Activated naive CD8-positive, alpha-beta T cell treated with anti-CD3 and anti-CD28 coated beads, Interleukin-2, amount 50 U/mL, for 24 hours (primary cell): Measurements from ENCODE around the gene HSD17B4.

Source experiments
- ATAC-seq: fragments of 150-1000 bp; cut with Tn5 transposase; one replicate; pipeline ENCODE4 v1.10.0; 2021
- DNase-seq: peaks from one replicate; pipeline ENCODE4 v3.0.0; 2021
- H3K27ac Mint-ChIP-seq: one replicate; pipeline ENCODE4 v1.8.0; 2021; ENCODE audit warnings: mild to moderate bottlenecking, mixed read lengths
- H3K27me3 Mint-ChIP-seq: one replicate; pipeline ENCODE4 v1.8.0; 2021; ENCODE audit warnings: mixed read lengths
- H3K36me3 Mint-ChIP-seq: one replicate; pipeline ENCODE4 v1.8.0; 2021; ENCODE audit warnings: low read depth, mixed read lengths
- H3K4me1 Mint-ChIP-seq: one replicate; pipeline ENCODE4 v1.8.0; 2021; ENCODE audit warnings: mixed read lengths
- H3K4me3 Mint-ChIP-seq: one replicate; pipeline ENCODE4 v1.8.0; 2021; ENCODE audit warnings: mild to moderate bottlenecking, moderate library complexity, mixed read lengths
- H3K9me3 Mint-ChIP-seq: one replicate; pipeline ENCODE4 v1.8.0; 2021; ENCODE audit warnings: mixed read lengths

HSD17B4 gene

GRCh38 chr5:119554597-119554996 is 102.3 kb downstream of the HSD17B4 start:
- peaks cover 19% of the 10 kb centered on the region for H3K9me3 Mint-ChIP-seq
- H3K4me3 Mint-ChIP-seq, result no peak overlapping the region
- no peak for ATAC-seq
- peaks cover 9% of the 10 kb centered on the region for H3K36me3 Mint-ChIP-seq
- no peak overlapping the region for H3K27ac Mint-ChIP-seq
- H3K27me3 Mint-ChIP-seq, result no peaks in the 10 kb centered on the region
- no peaks in the 10 kb centered on the region for H3K4me1 Mint-ChIP-seq
- DNase-seq, result no peak

GRCh38 chr5:119570910-119571309 is 118.6 kb downstream of the HSD17B4 start:
- H3K4me1 Mint-ChIP-seq, result no peaks in the 10 kb centered on the region
- DNase-seq (no peak), ATAC-seq (no peak)
- H3K27me3 Mint-ChIP-seq, result no peaks in the 10 kb centered on the region
- H3K27ac Mint-ChIP-seq, result no peak overlapping the region
- no peak overlapping the region for H3K4me3 Mint-ChIP-seq
- no peaks in the 10 kb centered on the region for H3K36me3 Mint-ChIP-seq
- H3K9me3 Mint-ChIP-seq, result no peaks in the 10 kb centered on the region

- no peaks in the 10 kb centered on the region for H3K36me3 Mint-ChIP-seq
- H3K4me3 Mint-ChIP-seq, result no peak overlapping the region
- ATAC-seq (peak; percentile 57), DNase-seq (no peak)
- no peaks in the 10 kb centered on the region for H3K27me3 Mint-ChIP-seq
- H3K9me3 Mint-ChIP-seq, result no peaks in the 10 kb centered on the region
- H3K4me1 Mint-ChIP-seq, result no peaks in the 10 kb centered on the region
- no peak overlapping the region for H3K27ac Mint-ChIP-seq
Measured at GRCh38 chr5:119578937-119579336, 126.6 kb downstream of the HSD17B4 start.

- Mint-ChIP-seq H3K27ac (no peak overlapping the region), H3K4me3 (no peak overlapping the region), H3K4me1 (no peaks in the 10 kb centered on the region), H3K27me3 (no peaks in the 10 kb centered on the region), H3K36me3 (no peaks in the 10 kb centered on the region), H3K9me3 (no peaks in the 10 kb centered on the region)
- ATAC-seq (no peak), DNase-seq (no peak)
Measured at GRCh38 chr5:119582987-119583386, 130.7 kb downstream of the HSD17B4 start.

- Mint-ChIP-seq H3K4me3 (no peak overlapping the region), H3K27ac (no peak overlapping the region), H3K9me3 (no peaks in the 10 kb centered on the region), H3K27me3 (no peaks in the 10 kb centered on the region), H3K4me1 (no peaks in the 10 kb centered on the region), H3K36me3 (no peaks in the 10 kb centered on the region)
- ATAC-seq (no peak), DNase-seq (no peak)
Measured at GRCh38 chr5:119583684-119584083, 131.4 kb downstream of the HSD17B4 start.
